Measurements from ENCODE around the gene KLHDC10.
"Not testable (repeated sequence)": the region's sequence is repeated elsewhere in the genome, so short reads cannot be mapped to it uniquely, and the experiment has no call there.

The KLHDC10 gene

GRCh38 chr7:130079846-130080394, 9.6 kb downstream of the KLHDC10 start:
- no peak for DNase-seq

GRCh38 chr7:130083497-130083896, 13.2 kb downstream of the KLHDC10 start:
- not testable (repeated sequence) for DNase-seq

GRCh38 chr7:130084037-130084875, 13.9 kb downstream of the KLHDC10 start:
- no peak for DNase-seq

- not testable (repeated sequence) for DNase-seq
Measured at GRCh38 chr7:130085235-130085634, 14.9 kb downstream of the KLHDC10 start.

GRCh38 chr7:130086938-130087337, 16.6 kb downstream of the KLHDC10 start:
- no peak for DNase-seq

GRCh38 chr7:130087364-130087763, 17.0 kb downstream of the KLHDC10 start:
- DNase-seq: no peak

GRCh38 chr7:130090745-130091532, 20.6 kb downstream of the KLHDC10 start:
- no peak for DNase-seq

- DNase-seq: no peak
Measured at GRCh38 chr7:130091999-130092398, 21.7 kb downstream of the KLHDC10 start.

GRCh38 chr7:130092598-130092997, 22.3 kb downstream of the KLHDC10 start:
- DNase-seq: no peak

- DNase-seq: no peak
Measured at GRCh38 chr7:130095812-130096211, 25.5 kb downstream of the KLHDC10 start.

- DNase-seq: no peak
Measured at GRCh38 chr7:130096243-130096827, 26.0 kb downstream of the KLHDC10 start.

GRCh38 chr7:130099331-130099730, 29.0 kb downstream of the KLHDC10 start:
- no peak for DNase-seq

GRCh38 chr7:130102588-130102987, 32.3 kb downstream of the KLHDC10 start:
- no peak for DNase-seq

GRCh38 chr7:130107949-130108674, 37.8 kb downstream of the KLHDC10 start:
- no peak for DNase-seq

- DNase-seq: no peak
Measured at GRCh38 chr7:130108809-130109208, 38.5 kb downstream of the KLHDC10 start.

- DNase-seq: no peak
Measured at GRCh38 chr7:130112093-130112492, 41.8 kb downstream of the KLHDC10 start.

- DNase-seq: no peak
Measured at GRCh38 chr7:130112662-130113425, 42.5 kb downstream of the KLHDC10 start.

GRCh38 chr7:130113426-130113805, 43.1 kb downstream of the KLHDC10 start:
- DNase-seq: not testable (repeated sequence)

- no peak for DNase-seq
Measured at GRCh38 chr7:130113887-130114286, 43.6 kb downstream of the KLHDC10 start.

GRCh38 chr7:130114374-130114773, 44.0 kb downstream of the KLHDC10 start:
- no peak for DNase-seq

GRCh38 chr7:130114776-130115175, 44.4 kb downstream of the KLHDC10 start:
- no peak for DNase-seq

GRCh38 chr7:130118294-130118693, 48.0 kb downstream of the KLHDC10 start:
- DNase-seq: no peak

Data from stimulated activated naive CD4-positive, alpha-beta T cell (primary cell).